ENCODE measurements around the gene CCDC7.
"Not testable (repeated sequence)": the region's sequence is repeated elsewhere in the genome, so short reads cannot be mapped to it uniquely, and the experiment has no call there.

The CCDC7 gene

GRCh38 chr10:32548208-32548607 lies 102.3 kb downstream of the CCDC7 start:
- Histone ChIP-seq H3K9ac (ENCODE audit: low read depth in 1 of 2, low read length in 2 of 2) (no peak overlapping the region), H3K27me3 (ENCODE audit: control insufficient read depth in 2 of 2, insufficient read depth in 2 of 2, low read length in 2 of 2) (no peaks in the 10 kb centered on the region), H3K36me3 (ENCODE audit: control insufficient read depth in 2 of 2, insufficient read depth in 2 of 2, low read length in 2 of 2) (no peaks in the 10 kb centered on the region), H3K9me3 (ENCODE audit: control insufficient read depth in 2 of 2, low read length in 2 of 2) (no peaks in the 10 kb centered on the region), H3K27ac (ENCODE audit: low read depth in 2 of 2, low read length in 2 of 2) (no peak overlapping the region), H3K4me1 (ENCODE audit: control insufficient read depth in 2 of 2, insufficient read depth in 2 of 2, low read length in 2 of 2) (no peaks in the 10 kb centered on the region), H3K4me3 (ENCODE audit: low read length in 2 of 2) (no peak overlapping the region)

- H3K4me3 ChIP-seq (ENCODE audit: low read length in 2 of 2), result no peak overlapping the region
- no peaks in the 10 kb centered on the region for H3K4me1 ChIP-seq (ENCODE audit: control insufficient read depth in 2 of 2, insufficient read depth in 2 of 2, low read length in 2 of 2)
- H3K27ac ChIP-seq (ENCODE audit: low read depth in 2 of 2, low read length in 2 of 2), result no peak overlapping the region
- H3K9ac ChIP-seq (ENCODE audit: low read depth in 1 of 2, low read length in 2 of 2), result no peak overlapping the region
- no peaks in the 10 kb centered on the region for H3K27me3 ChIP-seq (ENCODE audit: control insufficient read depth in 2 of 2, insufficient read depth in 2 of 2, low read length in 2 of 2)
- no peaks in the 10 kb centered on the region for H3K36me3 ChIP-seq (ENCODE audit: control insufficient read depth in 2 of 2, insufficient read depth in 2 of 2, low read length in 2 of 2)
- H3K9me3 ChIP-seq (ENCODE audit: control insufficient read depth in 2 of 2, low read length in 2 of 2), result no peaks in the 10 kb centered on the region
Measured at GRCh38 chr10:32556783-32557395, 110.9 kb downstream of the CCDC7 start.

- not testable (repeated sequence) for H3K9me3 ChIP-seq (ENCODE audit: control insufficient read depth in 2 of 2, low read length in 2 of 2); H3K27me3 ChIP-seq (ENCODE audit: control insufficient read depth in 2 of 2, insufficient read depth in 2 of 2, low read length in 2 of 2); H3K36me3 ChIP-seq (ENCODE audit: control insufficient read depth in 2 of 2, insufficient read depth in 2 of 2, low read length in 2 of 2); H3K4me1 ChIP-seq (ENCODE audit: control insufficient read depth in 2 of 2, insufficient read depth in 2 of 2, low read length in 2 of 2); H3K9ac ChIP-seq (ENCODE audit: low read depth in 1 of 2, low read length in 2 of 2); H3K27ac ChIP-seq (ENCODE audit: low read depth in 2 of 2, low read length in 2 of 2); H3K4me3 ChIP-seq (ENCODE audit: low read length in 2 of 2)
Measured at GRCh38 chr10:32562695-32563094, 116.8 kb downstream of the CCDC7 start.

- Histone ChIP-seq H3K4me1 (ENCODE audit: control insufficient read depth in 2 of 2, insufficient read depth in 2 of 2, low read length in 2 of 2) (no peaks in the 10 kb centered on the region), H3K27ac (ENCODE audit: low read depth in 2 of 2, low read length in 2 of 2) (no peak overlapping the region), H3K36me3 (ENCODE audit: control insufficient read depth in 2 of 2, insufficient read depth in 2 of 2, low read length in 2 of 2) (no peaks in the 10 kb centered on the region), H3K27me3 (ENCODE audit: control insufficient read depth in 2 of 2, insufficient read depth in 2 of 2, low read length in 2 of 2) (no peaks in the 10 kb centered on the region), H3K9me3 (ENCODE audit: control insufficient read depth in 2 of 2, low read length in 2 of 2) (no peaks in the 10 kb centered on the region), H3K4me3 (ENCODE audit: low read length in 2 of 2) (no peak overlapping the region), H3K9ac (ENCODE audit: low read depth in 1 of 2, low read length in 2 of 2) (no peak overlapping the region)
Measured at GRCh38 chr10:32577448-32577847, 131.5 kb downstream of the CCDC7 start.

- Histone ChIP-seq H3K36me3 (ENCODE audit: control insufficient read depth in 2 of 2, insufficient read depth in 2 of 2, low read length in 2 of 2) (no peaks in the 10 kb centered on the region), H3K27ac (ENCODE audit: low read depth in 2 of 2, low read length in 2 of 2) (no peak overlapping the region), H3K4me1 (ENCODE audit: control insufficient read depth in 2 of 2, insufficient read depth in 2 of 2, low read length in 2 of 2) (no peaks in the 10 kb centered on the region)
Measured at GRCh38 chr10:32582946-32583345, 137.0 kb downstream of the CCDC7 start.

GRCh38 chr10:32598022-32598421 lies 152.1 kb downstream of the CCDC7 start:
- H3K27me3 ChIP-seq (ENCODE audit: control insufficient read depth in 2 of 2, insufficient read depth in 2 of 2, low read length in 2 of 2), result not testable (repeated sequence)

More at GRCh38 chr10:32582946-32583345, 137.0 kb downstream of the CCDC7 start:
- H3K27me3 ChIP-seq (ENCODE audit: control insufficient read depth in 2 of 2, insufficient read depth in 2 of 2, low read length in 2 of 2), result no peaks in the 10 kb centered on the region
- no peaks in the 10 kb centered on the region for H3K9me3 ChIP-seq (ENCODE audit: control insufficient read depth in 2 of 2, low read length in 2 of 2)
- H3K9ac ChIP-seq (ENCODE audit: low read depth in 1 of 2, low read length in 2 of 2), result no peak overlapping the region
- no peak overlapping the region for H3K4me3 ChIP-seq (ENCODE audit: low read length in 2 of 2)

GRCh38 chr10:32600317-32600716 lies 154.4 kb downstream of the CCDC7 start:
- Histone ChIP-seq H3K9ac (ENCODE audit: low read depth in 1 of 2, low read length in 2 of 2) (no peak overlapping the region), H3K4me1 (ENCODE audit: control insufficient read depth in 2 of 2, insufficient read depth in 2 of 2, low read length in 2 of 2) (no peaks in the 10 kb centered on the region), H3K36me3 (ENCODE audit: control insufficient read depth in 2 of 2, insufficient read depth in 2 of 2, low read length in 2 of 2) (no peaks in the 10 kb centered on the region), H3K27me3 (ENCODE audit: control insufficient read depth in 2 of 2, insufficient read depth in 2 of 2, low read length in 2 of 2) (no peaks in the 10 kb centered on the region), H3K4me3 (ENCODE audit: low read length in 2 of 2) (no peak overlapping the region), H3K27ac (ENCODE audit: low read depth in 2 of 2, low read length in 2 of 2) (no peak overlapping the region), H3K9me3 (ENCODE audit: control insufficient read depth in 2 of 2, low read length in 2 of 2) (no peaks in the 10 kb centered on the region)

More at GRCh38 chr10:32598022-32598421, 152.1 kb downstream of the CCDC7 start:
- H3K9me3 ChIP-seq (ENCODE audit: control insufficient read depth in 2 of 2, low read length in 2 of 2); H3K36me3 ChIP-seq (ENCODE audit: control insufficient read depth in 2 of 2, insufficient read depth in 2 of 2, low read length in 2 of 2); H3K27ac ChIP-seq (ENCODE audit: low read depth in 2 of 2, low read length in 2 of 2); H3K9ac ChIP-seq (ENCODE audit: low read depth in 1 of 2, low read length in 2 of 2); H3K4me3 ChIP-seq (ENCODE audit: low read length in 2 of 2); H3K4me1 ChIP-seq (ENCODE audit: control insufficient read depth in 2 of 2, insufficient read depth in 2 of 2, low read length in 2 of 2): not testable (repeated sequence)

- not testable (repeated sequence) for H3K36me3 ChIP-seq (ENCODE audit: control insufficient read depth in 2 of 2, insufficient read depth in 2 of 2, low read length in 2 of 2); H3K9ac ChIP-seq (ENCODE audit: low read depth in 1 of 2, low read length in 2 of 2); H3K9me3 ChIP-seq (ENCODE audit: control insufficient read depth in 2 of 2, low read length in 2 of 2); H3K27me3 ChIP-seq (ENCODE audit: control insufficient read depth in 2 of 2, insufficient read depth in 2 of 2, low read length in 2 of 2); H3K27ac ChIP-seq (ENCODE audit: low read depth in 2 of 2, low read length in 2 of 2); H3K4me1 ChIP-seq (ENCODE audit: control insufficient read depth in 2 of 2, insufficient read depth in 2 of 2, low read length in 2 of 2); H3K4me3 ChIP-seq (ENCODE audit: low read length in 2 of 2)
Measured at GRCh38 chr10:32601562-32601961, 155.6 kb downstream of the CCDC7 start.

- Histone ChIP-seq H3K27me3 (ENCODE audit: control insufficient read depth in 2 of 2, insufficient read depth in 2 of 2, low read length in 2 of 2) (no peaks in the 10 kb centered on the region), H3K4me1 (ENCODE audit: control insufficient read depth in 2 of 2, insufficient read depth in 2 of 2, low read length in 2 of 2) (no peaks in the 10 kb centered on the region), H3K9ac (ENCODE audit: low read depth in 1 of 2, low read length in 2 of 2) (no peak overlapping the region), H3K36me3 (ENCODE audit: control insufficient read depth in 2 of 2, insufficient read depth in 2 of 2, low read length in 2 of 2) (no peaks in the 10 kb centered on the region), H3K27ac (ENCODE audit: low read depth in 2 of 2, low read length in 2 of 2) (no peak overlapping the region), H3K9me3 (ENCODE audit: control insufficient read depth in 2 of 2, low read length in 2 of 2) (no peaks in the 10 kb centered on the region), H3K4me3 (ENCODE audit: low read length in 2 of 2) (no peak overlapping the region)
Measured at GRCh38 chr10:32605787-32606186, 159.8 kb downstream of the CCDC7 start.

GRCh38 chr10:32610543-32610942 lies 164.6 kb downstream of the CCDC7 start:
- H3K36me3 ChIP-seq (ENCODE audit: control insufficient read depth in 2 of 2, insufficient read depth in 2 of 2, low read length in 2 of 2); H3K4me3 ChIP-seq (ENCODE audit: low read length in 2 of 2); H3K27ac ChIP-seq (ENCODE audit: low read depth in 2 of 2, low read length in 2 of 2); H3K9me3 ChIP-seq (ENCODE audit: control insufficient read depth in 2 of 2, low read length in 2 of 2); H3K27me3 ChIP-seq (ENCODE audit: control insufficient read depth in 2 of 2, insufficient read depth in 2 of 2, low read length in 2 of 2); H3K4me1 ChIP-seq (ENCODE audit: control insufficient read depth in 2 of 2, insufficient read depth in 2 of 2, low read length in 2 of 2); H3K9ac ChIP-seq (ENCODE audit: low read depth in 1 of 2, low read length in 2 of 2): not testable (repeated sequence)

- Histone ChIP-seq H3K4me3 (ENCODE audit: low read length in 2 of 2) (no peak overlapping the region), H3K9me3 (ENCODE audit: control insufficient read depth in 2 of 2, low read length in 2 of 2) (no peaks in the 10 kb centered on the region), H3K9ac (ENCODE audit: low read depth in 1 of 2, low read length in 2 of 2) (no peak overlapping the region), H3K36me3 (ENCODE audit: control insufficient read depth in 2 of 2, insufficient read depth in 2 of 2, low read length in 2 of 2) (no peaks in the 10 kb centered on the region), H3K4me1 (ENCODE audit: control insufficient read depth in 2 of 2, insufficient read depth in 2 of 2, low read length in 2 of 2) (no peaks in the 10 kb centered on the region), H3K27ac (ENCODE audit: low read depth in 2 of 2, low read length in 2 of 2) (no peak overlapping the region), H3K27me3 (ENCODE audit: control insufficient read depth in 2 of 2, insufficient read depth in 2 of 2, low read length in 2 of 2) (no peaks in the 10 kb centered on the region)
Measured at GRCh38 chr10:32616438-32616837, 170.5 kb downstream of the CCDC7 start.
